Pancreas (tissue), 10 donors: ENCODE results near the gene FBN3. TPM values are rescaled to one million over a fixed set of nuclear protein-coding genes. Genes with fewer than 3 reads are reported as not detected.

Source experiments
- ATAC-seq, 4 donors: fragments of 200-7000 bp; cut with Tn5 transposase; one replicate each; pipeline versions ENCODE4 v1.8.0 to v1.9.1; 2020; ENCODE audit warnings: mild to moderate bottlenecking in 4 of 4, moderate library complexity in 4 of 4
- DNase-seq, 6 donors: peaks; one replicate each; pipeline ENCODE4 v3.0.0-alpha.2; 2020
- FAIRE-seq: peaks from 2 replicates; lab custom pipeline; 2012; peaks lifted over from hg19 to GRCh38; lab: Jason Lieb, UNC
- H3K27ac ChIP-seq, 4 donors: fragments of 200-600 bp; sonication (generic); 1 replicate in 3 of 4; 2 replicates in 1 of 4; pipeline versions ENCODE4 v1.5.0 to v1.8.0; 2020
- H3K27me3 ChIP-seq, 4 donors: fragments of 200-600 bp; one replicate each; pipeline ENCODE4 v1.8.0; 2021
- H3K36me3 ChIP-seq, 3 donors: fragments of 200-600 bp; sonication (generic) in 1 of 3; one replicate each; pipeline versions ENCODE4 v1.5.0 to v1.8.0; 2020 to 2021
- H3K4me1 ChIP-seq, 3 donors: fragments of 200-600 bp; one replicate each; pipeline ENCODE4 v1.8.0; 2021
- H3K4me3 ChIP-seq, 4 donors: fragments of 200-600 bp; sonication (generic) in 2 of 4; one replicate each; pipeline versions ENCODE4 v1.5.0 to v1.8.0; 2020 to 2021
- H3K9me3 ChIP-seq, 4 donors: fragments of 200-600 bp; one replicate each; pipeline ENCODE4 v1.8.0; 2021
- CTCF ChIP-seq, 4 donors: fragments of 200-600 bp; sonication (generic) in 3 of 4; IDR thresholded peaks; one replicate each; pipeline versions ENCODE4 v1.5.0 to v1.8.0; 2021; ENCODE audit warnings: antibody characterized with exemption in 4 of 4
- WGBS, 2 donors: extraction: QIAGEN DNeasy Blood & Tissue Kit; methylation state at CpG; one replicate each; pipeline ENCODE4 v1.1.7; 2013; 5-methylcytosine and 5-hydroxymethylcytosine counted together
- intact Hi-C, 3 donors: fragments of 100-400 bp; cut with DNase I; formaldehyde crosslinking; loops; one replicate each; pipeline versions ENCODE4 v1.11.1 to v1.14.2; 2022
- polyA plus RNA-seq, 2 donors: library from polyadenylated mRNA; stranded (reverse); fragments of 200-250 nt; gene quantifications; one replicate each; pipeline ENCODE4 v1.2.3, GENCODE V29; 2013
- total RNA-seq, 6 donors: library from RNA; stranded (reverse); fragmentation: NEBNext Ultra II Directional in 4 of 6; extraction: Animal tissue kit (Norgen Biotek cat#: 25700) in 4 of 6; gene quantifications; one replicate each; pipeline versions ENCODE4 v1.2.1 to v1.2.4, GENCODE V29; 2021 to 2023
- donor health status: healthy with polysubstance abuse.
- donor health status: DM: no; HTN: no; CAD: no; lungs with moderate emphysema.
- donor health status: DM: no; HTN: no; CAD: no.
- donor health status: control.
- donor health status: control.
- donor health status: Bipolar disorder and iron deficiency.
- donor health status: DM: yes; HTN: yes; CAD: no.
- donor health status: DM: no; HTN: no; CAD: no.
- donor health status: DM: no; HTN: no; CAD: no.
- donor health status: DM: yes; HTN: yes; CAD: no.

Gene FBN3
- total and polyA plus RNA-seq, 8 donors = under 0.01 to 0.20 (median 0.03) TPM; not detected in 2

DNA sequence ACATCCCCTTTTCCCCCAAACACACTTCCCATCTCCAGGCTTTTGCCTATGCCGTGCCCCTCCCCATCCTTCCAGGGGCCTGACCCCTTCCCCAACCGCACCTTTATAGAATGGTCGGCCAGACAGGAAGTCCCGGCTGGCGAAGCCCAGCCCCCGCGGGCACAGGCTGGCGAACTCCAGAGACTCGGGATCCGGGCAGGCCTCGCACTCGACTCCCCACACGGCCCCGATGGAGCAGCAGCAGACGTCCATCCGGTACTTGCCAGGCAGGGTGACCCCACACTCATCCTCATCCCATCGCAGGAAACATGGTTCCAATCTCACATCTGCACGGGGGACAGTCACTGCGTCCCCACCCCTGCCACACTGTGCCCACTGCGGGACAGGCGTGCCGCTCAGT lies 25.7 kb downstream of the FBN3 start:
- ATAC-seq (no peak), DNase-seq (no peak), FAIRE-seq (no peak)
- H3K4me3 ChIP-seq = no peak overlapping the region
- H3K9me3 ChIP-seq = no peaks in the 10 kb centered on the region
- intact Hi-C loops = no loop called here
- H3K36me3 ChIP-seq = no peaks in the 10 kb centered on the region
- H3K27me3 ChIP-seq = no peaks in the 10 kb centered on the region
- H3K4me1 ChIP-seq = no peaks in the 10 kb centered on the region
- no peak overlapping the region for H3K27ac ChIP-seq
- TF ChIP-seq CTCF (IDR thresholded peaks at IDR 0.05) = no peak
- WGBS, 2 donors = 84 to 92% methylated on average over 22 of the region's 22 CpGs

DNA sequence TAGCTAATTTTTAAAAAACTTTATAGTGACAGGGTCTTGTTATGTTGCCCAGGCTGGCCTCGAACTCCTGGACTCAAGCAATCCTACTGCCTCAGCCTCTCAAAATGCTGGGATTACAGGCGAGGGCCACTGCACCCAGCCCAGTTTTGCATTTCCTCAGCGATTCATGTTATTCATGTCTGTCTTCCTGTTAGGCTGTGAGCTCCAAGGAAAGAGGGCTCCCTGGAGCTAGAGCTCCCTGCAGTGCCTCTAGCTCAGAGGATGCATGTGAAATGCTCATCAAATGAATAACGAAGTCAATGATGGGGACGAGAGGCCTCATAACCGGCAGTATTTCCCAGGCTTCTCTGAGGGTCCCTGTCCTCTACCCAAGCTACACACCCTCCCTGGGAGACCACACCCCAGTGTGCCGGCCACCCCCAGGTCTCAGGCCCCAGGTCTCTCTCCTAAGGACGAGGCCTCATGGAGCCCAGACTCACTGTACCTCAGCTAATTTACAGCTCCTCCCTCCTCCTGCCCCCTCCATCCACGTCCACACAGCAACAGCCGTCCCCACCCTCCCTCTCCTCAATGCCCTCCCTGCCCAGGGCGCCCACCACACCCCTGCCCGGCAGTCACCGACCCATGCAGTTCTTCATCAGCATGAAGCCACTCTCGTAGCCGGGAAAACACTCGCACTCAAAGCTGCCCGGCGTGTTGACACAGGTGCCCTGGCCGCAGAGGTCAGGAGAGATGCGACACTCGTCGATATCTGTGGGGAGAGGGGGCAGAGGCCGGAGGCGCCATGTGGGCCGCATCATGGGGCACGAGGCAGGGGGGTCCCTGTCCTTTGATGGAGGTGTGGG lies 28.5 kb downstream of the FBN3 start:
- intact Hi-C loops = no loop called here
- Histone ChIP-seq H3K27ac (no peak overlapping the region), H3K4me3 (no peak overlapping the region), H3K9me3 (no peaks in the 10 kb centered on the region), H3K36me3 (no peaks in the 10 kb centered on the region), H3K4me1 (no peaks in the 10 kb centered on the region), H3K27me3 (no peaks in the 10 kb centered on the region)
- TF ChIP-seq CTCF (IDR thresholded peaks at IDR 0.05) = no peak
- FAIRE-seq = no peak
- no peak for DNase-seq
- no peak for ATAC-seq
- WGBS, 2 donors = 68 to 72% methylated on average over 26 of the region's 26 CpGs

DNA sequence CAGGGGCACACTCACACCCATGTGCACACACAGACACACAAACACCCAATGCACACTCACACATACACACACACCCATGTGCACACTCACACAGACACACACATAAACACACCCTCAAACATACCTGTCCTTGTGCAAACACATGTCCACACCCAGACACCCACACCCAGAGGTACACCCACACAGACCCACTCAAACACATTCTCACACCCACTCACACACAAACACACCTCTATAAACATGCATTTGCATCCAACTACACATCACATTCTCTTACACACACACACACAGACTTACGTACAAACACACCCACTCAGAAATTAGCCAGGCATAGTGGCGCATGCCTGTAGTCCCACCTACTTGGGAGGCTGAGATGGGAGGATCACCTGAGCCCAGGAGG lies 31.4 kb downstream of the FBN3 start:
- Histone ChIP-seq H3K4me1 (no peaks in the 10 kb centered on the region), H3K27ac (no peak overlapping the region), H3K4me3 (no peak overlapping the region), H3K27me3 (no peaks in the 10 kb centered on the region), H3K36me3 (no peaks in the 10 kb centered on the region), H3K9me3 (no peaks in the 10 kb centered on the region)
- DNase-seq = no peak
- ATAC-seq = no peak
- no peak for TF ChIP-seq CTCF (IDR thresholded peaks at IDR 0.05)
- FAIRE-seq = no peak
- WGBS, 2 donors = 90 to 93% methylated on average over 2 of the region's 2 CpGs
- intact Hi-C loops = no loop called here

DNA sequence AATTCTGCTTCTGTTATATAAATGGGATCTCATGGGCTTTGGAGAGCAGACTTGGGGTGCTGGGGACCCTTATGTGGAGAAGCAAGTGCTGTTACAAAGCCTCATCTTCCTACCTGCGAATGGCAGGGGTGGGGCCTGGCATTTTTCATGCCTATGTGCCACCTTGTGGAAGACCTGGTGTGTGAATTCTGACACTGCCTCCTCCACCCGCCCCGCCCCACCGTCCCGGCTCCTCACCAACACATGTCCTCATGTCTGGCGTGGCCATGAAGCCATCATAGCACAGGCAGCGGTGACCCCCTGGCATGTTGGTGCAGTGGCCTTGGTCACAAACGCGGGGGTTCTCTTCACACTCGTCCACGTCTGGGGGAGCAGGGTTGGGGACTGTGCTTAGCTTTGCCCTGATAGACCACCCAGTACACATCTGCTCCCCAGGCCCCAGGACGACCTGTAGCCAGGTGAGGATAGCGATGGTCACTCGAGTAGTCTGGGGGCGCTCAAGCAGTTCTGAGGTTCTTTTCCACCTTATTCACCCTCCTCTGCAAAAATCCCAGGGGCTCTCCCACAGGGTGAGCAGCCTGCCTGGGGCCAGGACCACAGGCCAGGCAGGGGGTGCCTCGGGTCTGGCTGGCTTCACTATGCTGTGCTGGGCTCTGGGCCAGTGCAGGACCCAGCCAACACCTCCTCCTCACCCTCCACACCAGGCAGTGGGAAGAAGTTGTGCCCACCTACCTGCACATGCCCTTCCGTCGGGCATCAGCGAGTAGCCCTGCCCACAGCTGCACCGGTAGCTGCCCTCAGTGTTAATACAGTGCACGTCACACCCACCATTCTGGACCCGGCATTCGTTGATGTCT lies 32.7 kb downstream of the FBN3 start:
- H3K36me3 ChIP-seq = no peaks in the 10 kb centered on the region
- no peak for ATAC-seq
- H3K4me3 ChIP-seq = no peak overlapping the region
- no peaks in the 10 kb centered on the region for H3K27me3 ChIP-seq
- no peaks in the 10 kb centered on the region for H3K4me1 ChIP-seq
- no peak for TF ChIP-seq CTCF (IDR thresholded peaks at IDR 0.05)
- no peak for FAIRE-seq
- H3K27ac ChIP-seq = no peak overlapping the region
- no peaks in the 10 kb centered on the region for H3K9me3 ChIP-seq
- no peak for DNase-seq
- intact Hi-C loops = no loop called here
- 66 to 75% methylated on average over 23 of the region's 23 CpGs for WGBS, 2 donors
